MM.1S (cell line): ENCODE data around the gene LMCD1.

Source experiments
- EZH2 ChIP-seq: fragments of 300-600 bp; sonication (generic); optimal IDR thresholded peaks from 2 replicates; pipeline ENCODE3; 2017; ENCODE audit warnings: low read depth, mild to moderate bottlenecking, antibody characterized with exemption, low read length, mixed read lengths
- TF ChIP-seq, protein P1 (sequence below): fragments of 300-600 bp; sonication (generic); IDR thresholded peaks from 2 replicates; pipeline ENCODE4 v1.5.1; 2016; ENCODE audit warnings: antibody characterized with exemption, low read length, mixed read lengths

DNA sequence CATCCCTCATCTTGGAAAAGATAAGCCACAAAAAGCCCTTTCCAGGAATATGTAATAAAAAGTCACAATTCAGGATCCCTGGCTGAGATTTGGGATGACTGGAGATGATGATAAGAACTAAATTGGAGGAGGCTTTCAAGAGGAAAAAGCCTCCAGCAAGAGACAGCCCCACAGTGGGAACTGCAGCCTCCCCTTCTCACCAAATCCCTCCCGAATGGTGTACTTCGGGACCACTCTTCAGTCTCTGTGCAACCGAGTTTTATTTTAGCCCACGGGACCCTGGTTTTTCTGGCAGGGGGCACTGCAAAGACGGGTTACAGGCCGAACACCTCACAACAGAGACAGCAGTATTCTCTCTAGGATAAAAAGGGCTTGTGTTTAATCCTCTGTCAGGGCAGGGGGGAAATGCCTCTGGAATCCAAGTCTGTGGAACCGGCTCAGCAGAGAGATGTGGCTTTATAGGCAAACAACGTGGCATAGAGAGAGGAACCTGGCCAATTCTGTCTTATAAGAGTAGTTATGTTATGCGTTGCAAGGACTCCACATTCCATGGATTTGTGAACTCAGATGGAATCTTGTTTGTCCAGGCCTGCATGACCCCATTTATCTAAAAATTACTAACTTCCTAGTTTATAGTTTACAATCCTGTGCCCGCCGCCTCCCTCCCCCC, 1.2 kb upstream of the LMCD1 start:
- TF ChIP-seq, protein P1, sequence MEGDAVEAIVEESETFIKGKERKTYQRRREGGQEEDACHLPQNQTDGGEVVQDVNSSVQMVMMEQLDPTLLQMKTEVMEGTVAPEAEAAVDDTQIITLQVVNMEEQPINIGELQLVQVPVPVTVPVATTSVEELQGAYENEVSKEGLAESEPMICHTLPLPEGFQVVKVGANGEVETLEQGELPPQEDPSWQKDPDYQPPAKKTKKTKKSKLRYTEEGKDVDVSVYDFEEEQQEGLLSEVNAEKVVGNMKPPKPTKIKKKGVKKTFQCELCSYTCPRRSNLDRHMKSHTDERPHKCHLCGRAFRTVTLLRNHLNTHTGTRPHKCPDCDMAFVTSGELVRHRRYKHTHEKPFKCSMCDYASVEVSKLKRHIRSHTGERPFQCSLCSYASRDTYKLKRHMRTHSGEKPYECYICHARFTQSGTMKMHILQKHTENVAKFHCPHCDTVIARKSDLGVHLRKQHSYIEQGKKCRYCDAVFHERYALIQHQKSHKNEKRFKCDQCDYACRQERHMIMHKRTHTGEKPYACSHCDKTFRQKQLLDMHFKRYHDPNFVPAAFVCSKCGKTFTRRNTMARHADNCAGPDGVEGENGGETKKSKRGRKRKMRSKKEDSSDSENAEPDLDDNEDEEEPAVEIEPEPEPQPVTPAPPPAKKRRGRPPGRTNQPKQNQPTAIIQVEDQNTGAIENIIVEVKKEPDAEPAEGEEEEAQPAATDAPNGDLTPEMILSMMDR: no peak
- TF ChIP-seq EZH2: no peak
